22Rv1 (cell line): ENCODE data around the gene TMIGD2.

Experiments
- ZFX ChIP-seq: fragments of 450-650 bp; IDR thresholded peaks from 2 replicates; pipeline ENCODE4 v1.6.1; 2017; ENCODE audit warnings: antibody characterized with exemption, borderline replicate concordance
- TF ChIP-seq, protein P1 (sequence below): fragments of 450-650 bp; IDR thresholded peaks from 2 replicates; pipeline ENCODE4 v1.5.1; 2017; ENCODE audit warnings: mild to moderate bottlenecking

DNA sequence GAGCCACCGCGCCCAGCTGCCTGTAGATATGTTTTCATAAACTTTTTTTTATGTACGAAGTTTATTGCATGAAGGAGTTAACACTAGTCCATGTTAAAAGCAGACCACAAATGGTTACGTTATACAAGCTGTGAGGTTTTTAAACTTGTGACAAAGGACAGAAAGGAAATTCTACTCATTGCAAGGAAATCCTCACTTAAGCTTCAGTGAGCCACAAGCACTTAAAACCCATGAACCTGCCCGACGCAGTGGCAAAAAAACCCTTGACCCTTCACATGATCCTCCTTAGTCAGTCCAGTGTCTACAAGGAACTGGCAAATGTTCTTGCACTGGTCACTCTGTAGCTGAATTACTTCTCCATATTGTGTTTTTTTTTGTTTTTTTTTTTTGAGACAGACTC lies 45.3 kb upstream of the TMIGD2 start:
- TF ChIP-seq, protein P1, sequence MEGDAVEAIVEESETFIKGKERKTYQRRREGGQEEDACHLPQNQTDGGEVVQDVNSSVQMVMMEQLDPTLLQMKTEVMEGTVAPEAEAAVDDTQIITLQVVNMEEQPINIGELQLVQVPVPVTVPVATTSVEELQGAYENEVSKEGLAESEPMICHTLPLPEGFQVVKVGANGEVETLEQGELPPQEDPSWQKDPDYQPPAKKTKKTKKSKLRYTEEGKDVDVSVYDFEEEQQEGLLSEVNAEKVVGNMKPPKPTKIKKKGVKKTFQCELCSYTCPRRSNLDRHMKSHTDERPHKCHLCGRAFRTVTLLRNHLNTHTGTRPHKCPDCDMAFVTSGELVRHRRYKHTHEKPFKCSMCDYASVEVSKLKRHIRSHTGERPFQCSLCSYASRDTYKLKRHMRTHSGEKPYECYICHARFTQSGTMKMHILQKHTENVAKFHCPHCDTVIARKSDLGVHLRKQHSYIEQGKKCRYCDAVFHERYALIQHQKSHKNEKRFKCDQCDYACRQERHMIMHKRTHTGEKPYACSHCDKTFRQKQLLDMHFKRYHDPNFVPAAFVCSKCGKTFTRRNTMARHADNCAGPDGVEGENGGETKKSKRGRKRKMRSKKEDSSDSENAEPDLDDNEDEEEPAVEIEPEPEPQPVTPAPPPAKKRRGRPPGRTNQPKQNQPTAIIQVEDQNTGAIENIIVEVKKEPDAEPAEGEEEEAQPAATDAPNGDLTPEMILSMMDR = no peak
- TF ChIP-seq ZFX = no peak
